ENCODE data around the gene GALNT10.

DNA sequence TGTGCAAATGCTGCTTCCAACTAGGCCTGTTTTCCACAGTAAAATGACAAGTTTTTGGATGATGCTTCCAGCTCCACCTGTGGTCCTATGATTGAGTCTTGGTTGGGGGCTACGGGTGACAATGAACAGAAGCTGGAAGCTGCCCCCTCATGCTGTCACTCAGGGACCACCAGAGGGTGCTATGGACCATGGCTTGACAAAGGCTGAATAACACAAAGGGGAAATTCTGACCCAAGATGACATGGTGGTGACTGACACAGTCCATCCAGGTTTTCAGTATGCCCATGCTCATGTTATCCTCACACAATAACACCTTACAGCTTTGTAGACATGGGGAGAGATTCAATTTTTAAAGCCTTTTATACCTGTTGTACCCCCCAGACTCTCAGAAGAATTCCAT lies 231.3 kb downstream of the GALNT10 start:
- TF ChIP-seq, protein P1, sequence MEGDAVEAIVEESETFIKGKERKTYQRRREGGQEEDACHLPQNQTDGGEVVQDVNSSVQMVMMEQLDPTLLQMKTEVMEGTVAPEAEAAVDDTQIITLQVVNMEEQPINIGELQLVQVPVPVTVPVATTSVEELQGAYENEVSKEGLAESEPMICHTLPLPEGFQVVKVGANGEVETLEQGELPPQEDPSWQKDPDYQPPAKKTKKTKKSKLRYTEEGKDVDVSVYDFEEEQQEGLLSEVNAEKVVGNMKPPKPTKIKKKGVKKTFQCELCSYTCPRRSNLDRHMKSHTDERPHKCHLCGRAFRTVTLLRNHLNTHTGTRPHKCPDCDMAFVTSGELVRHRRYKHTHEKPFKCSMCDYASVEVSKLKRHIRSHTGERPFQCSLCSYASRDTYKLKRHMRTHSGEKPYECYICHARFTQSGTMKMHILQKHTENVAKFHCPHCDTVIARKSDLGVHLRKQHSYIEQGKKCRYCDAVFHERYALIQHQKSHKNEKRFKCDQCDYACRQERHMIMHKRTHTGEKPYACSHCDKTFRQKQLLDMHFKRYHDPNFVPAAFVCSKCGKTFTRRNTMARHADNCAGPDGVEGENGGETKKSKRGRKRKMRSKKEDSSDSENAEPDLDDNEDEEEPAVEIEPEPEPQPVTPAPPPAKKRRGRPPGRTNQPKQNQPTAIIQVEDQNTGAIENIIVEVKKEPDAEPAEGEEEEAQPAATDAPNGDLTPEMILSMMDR (optimal IDR thresholded peaks at IDR 0.05 in 1 of 3, IDR thresholded peaks at IDR 0.05 in 1 of 3, conservative IDR thresholded peaks at IDR 0.05 in 1 of 3; ENCODE audit: extremely low read depth in 1 of 3, insufficient read depth in 2 of 3, low read length in 3 of 3): peak; percentile 9 to 50 (median 34)
- no peak for TF ChIP-seq EZH2 (IDR thresholded peaks at IDR 0.05; ENCODE audit: low read length)

All from keratinocyte (primary cell).